Psoas muscle (tissue), 8 donors: Measurements from ENCODE around the gene NUDT4. TPM values are rescaled to one million over a fixed set of nuclear protein-coding genes. Genes with fewer than 3 reads are reported as not detected.
A peak's percentile ranks its signal among the peaks of the same experiment; 100 is the strongest.
"Not testable (repeated sequence)": the region's sequence is repeated elsewhere in the genome, so short reads cannot be mapped to it uniquely, and the experiment has no call there.

Experiments
- ATAC-seq, 4 donors: fragments of 200-7000 bp; cut with Tn5 transposase; one replicate each; pipeline ENCODE4 v1.9.1; 2020; ENCODE audit warnings: moderate library complexity in 3 of 4, mild to moderate bottlenecking in 2 of 4
- DNase-seq, 2 donors: peaks; one replicate each; pipeline ENCODE4 v3.0.0-alpha.2; 2020
- H3K27ac ChIP-seq: fragments of 200-600 bp; one replicate; pipeline ENCODE4 v1.8.0; 2022
- H3K27me3 ChIP-seq, 3 donors: fragments of 200-600 bp in 1 of 3; one replicate each; pipeline versions ENCODE4 v1.6.1 to v1.8.0; 2013 to 2022; ENCODE audit warnings: low read length in 2 of 3, mild to moderate bottlenecking in 2 of 3, moderate library complexity in 1 of 3; ENCODE audit not compliant: insufficient read depth in 3 of 3
- H3K36me3 ChIP-seq, 2 donors: fragments of 200-600 bp in 1 of 2; one replicate each; pipeline versions ENCODE4 v1.6.1 to v1.8.0; 2013 to 2022; ENCODE audit warnings: low read depth in 1 of 2, mild to moderate bottlenecking in 1 of 2, moderate library complexity in 1 of 2; ENCODE audit not compliant: insufficient read depth in 1 of 2
- H3K4me1 ChIP-seq: fragments of 200-600 bp; one replicate; pipeline ENCODE4 v1.8.0; 2022
- H3K4me3 ChIP-seq: fragments of 200-600 bp; one replicate; pipeline ENCODE4 v1.8.0; 2022; ENCODE audit warnings: mild to moderate bottlenecking
- H3K9me3 ChIP-seq: fragments of 200-600 bp; one replicate; pipeline ENCODE4 v1.8.0; 2022
- WGBS, 3 donors: extraction: QIAGEN DNeasy Blood & Tissue Kit; methylation state at CpG; one replicate each; pipeline versions ENCODE4 v1.1.6 to v1.1.7; 2013; 5-methylcytosine and 5-hydroxymethylcytosine counted together
- intact Hi-C, 2 donors: fragments of 100-400 bp; cut with DNase I; formaldehyde crosslinking; loops; one replicate each; pipeline versions ENCODE4 v1.11.0 to v1.14.2; 2022
- polyA plus RNA-seq, 3 donors: library from polyadenylated mRNA; stranded (reverse); fragments of 200-250 nt; gene quantifications; one replicate each; pipeline ENCODE4 v1.2.3, GENCODE V29; 2013
- total RNA-seq, 4 donors: library from RNA; stranded (reverse); fragmentation: NEBNext Ultra II Directional in 2 of 4; extraction: Animal tissue kit (Norgen Biotek cat#: 25700) in 2 of 4; gene quantifications; one replicate each; pipeline versions ENCODE4 v1.2.1 to v1.2.4, GENCODE V29; 2021 to 2023
- TF ChIP-seq, protein P1 (sequence below): fragments of 200-600 bp; IDR thresholded peaks from one replicate; pipeline ENCODE4 v1.8.0; 2022; ENCODE audit warnings: antibody characterized with exemption
- donor health status: healthy with polysubstance abuse.
- donor health status: DM: no; HTN: no; CAD: no; lungs with moderate emphysema.
- donor health status: Bipolar disorder and iron deficiency.
- donor health status: healthy.
- donor health status: DM: yes; HTN: yes; CAD: no.
- donor health status: DM: no; HTN: no; CAD: no.
- donor health status: DM: no; HTN: no; CAD: no.
- donor health status: DM: yes; HTN: yes; CAD: no.

Gene NUDT4
- total and polyA plus RNA-seq, 7 donors = 48.3 to 254 (median 187) TPM

DNA sequence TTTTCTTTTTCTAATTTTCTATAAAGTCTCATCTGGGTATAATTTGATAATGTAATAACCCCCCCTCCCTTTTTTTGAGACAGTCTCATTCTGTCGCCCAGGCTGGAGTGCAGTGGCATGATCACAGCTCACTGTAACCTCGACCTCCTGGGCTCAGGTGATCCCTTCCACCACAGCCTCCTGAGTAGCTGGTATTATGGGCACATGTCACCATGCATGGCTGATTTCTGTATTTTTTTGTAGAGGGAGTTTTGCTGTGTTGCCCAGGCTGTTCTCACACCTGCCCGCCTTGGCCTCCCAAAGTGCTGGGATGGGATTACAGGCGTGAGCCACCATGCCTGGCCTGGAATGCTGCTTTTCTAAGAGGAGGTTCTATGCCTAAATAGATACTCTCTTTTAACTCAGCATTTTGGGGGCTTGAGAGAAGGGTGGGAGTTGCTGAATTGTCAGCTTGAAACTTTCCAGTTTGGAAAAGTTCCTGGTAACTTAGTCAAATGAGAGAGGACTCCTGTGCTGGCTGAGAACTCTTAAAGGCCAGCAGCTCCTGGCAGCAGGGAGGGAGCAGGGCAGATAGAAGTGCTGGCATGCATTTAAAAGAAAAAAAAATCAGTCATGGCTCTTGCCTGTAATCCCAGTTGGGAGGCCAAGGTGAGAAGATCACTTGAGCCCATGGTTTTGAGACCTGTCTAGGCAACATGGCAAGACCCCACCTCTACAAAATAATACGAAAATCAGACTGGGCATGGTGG, 13.0 kb downstream of the NUDT4 start:
- H3K36me3 ChIP-seq = peaks cover 0 to 50% of the 10 kb centered on the region in 2 donors
- peaks cover 64% of the 10 kb centered on the region for H3K4me1 ChIP-seq
- H3K27me3 ChIP-seq = no peaks in the 10 kb centered on the region
- no peak for DNase-seq
- WGBS, 3 donors = 48 to 83% (median 50%) methylated on average over 5 of the region's 5 CpGs
- TF ChIP-seq, protein P1, sequence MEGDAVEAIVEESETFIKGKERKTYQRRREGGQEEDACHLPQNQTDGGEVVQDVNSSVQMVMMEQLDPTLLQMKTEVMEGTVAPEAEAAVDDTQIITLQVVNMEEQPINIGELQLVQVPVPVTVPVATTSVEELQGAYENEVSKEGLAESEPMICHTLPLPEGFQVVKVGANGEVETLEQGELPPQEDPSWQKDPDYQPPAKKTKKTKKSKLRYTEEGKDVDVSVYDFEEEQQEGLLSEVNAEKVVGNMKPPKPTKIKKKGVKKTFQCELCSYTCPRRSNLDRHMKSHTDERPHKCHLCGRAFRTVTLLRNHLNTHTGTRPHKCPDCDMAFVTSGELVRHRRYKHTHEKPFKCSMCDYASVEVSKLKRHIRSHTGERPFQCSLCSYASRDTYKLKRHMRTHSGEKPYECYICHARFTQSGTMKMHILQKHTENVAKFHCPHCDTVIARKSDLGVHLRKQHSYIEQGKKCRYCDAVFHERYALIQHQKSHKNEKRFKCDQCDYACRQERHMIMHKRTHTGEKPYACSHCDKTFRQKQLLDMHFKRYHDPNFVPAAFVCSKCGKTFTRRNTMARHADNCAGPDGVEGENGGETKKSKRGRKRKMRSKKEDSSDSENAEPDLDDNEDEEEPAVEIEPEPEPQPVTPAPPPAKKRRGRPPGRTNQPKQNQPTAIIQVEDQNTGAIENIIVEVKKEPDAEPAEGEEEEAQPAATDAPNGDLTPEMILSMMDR = no peak
- intact Hi-C loops = loop anchor here in 1 of 2 donors (10.0 kb wide), 1 partner anchor 366 kb away; no protein-coding TSS in a partner anchor
- peak in 1 of 4 donors; percentile 29 for ATAC-seq
- H3K4me3 ChIP-seq = no peak overlapping the region
- H3K9me3 ChIP-seq = no peaks in the 10 kb centered on the region
- H3K27ac ChIP-seq = peak overlapping the region; percentile 55

DNA sequence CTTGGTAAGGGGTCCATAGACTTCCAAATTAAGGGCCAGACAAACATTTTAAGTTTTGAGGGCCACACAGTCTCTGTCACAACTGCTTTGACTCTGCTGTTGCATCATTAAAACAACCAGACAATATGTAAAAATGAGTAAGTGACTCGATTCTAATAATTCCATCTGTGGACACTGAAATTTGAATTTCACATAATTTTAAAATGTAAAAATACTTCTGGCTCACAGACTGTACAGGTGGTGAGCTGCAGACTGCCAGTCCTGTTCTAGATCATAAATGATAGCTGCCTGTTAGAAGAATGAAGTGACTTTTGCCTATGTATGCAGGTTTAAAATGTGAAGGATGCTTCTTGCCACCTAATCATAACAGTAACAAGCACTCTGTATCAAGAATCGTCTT, 15.7 kb downstream of the NUDT4 start:
- peaks cover 50% of the 10 kb centered on the region for H3K4me1 ChIP-seq
- intact Hi-C loops = loop anchor here in 1 of 2 donors (10.0 kb wide), 1 partner anchor 369 kb away; no protein-coding TSS in a partner anchor
- 66 to 79% (median 68%) methylated on average over 2 of the region's 2 CpGs for WGBS, 3 donors
- TF ChIP-seq, protein P1 = no peak
- peaks cover 0 to 52% of the 10 kb centered on the region in 2 donors for H3K36me3 ChIP-seq
- no peak for DNase-seq
- no peak overlapping the region for H3K27ac ChIP-seq
- no peaks in the 10 kb centered on the region for H3K27me3 ChIP-seq
- no peaks in the 10 kb centered on the region for H3K9me3 ChIP-seq
- no peak overlapping the region for H3K4me3 ChIP-seq
- ATAC-seq = no peak

DNA sequence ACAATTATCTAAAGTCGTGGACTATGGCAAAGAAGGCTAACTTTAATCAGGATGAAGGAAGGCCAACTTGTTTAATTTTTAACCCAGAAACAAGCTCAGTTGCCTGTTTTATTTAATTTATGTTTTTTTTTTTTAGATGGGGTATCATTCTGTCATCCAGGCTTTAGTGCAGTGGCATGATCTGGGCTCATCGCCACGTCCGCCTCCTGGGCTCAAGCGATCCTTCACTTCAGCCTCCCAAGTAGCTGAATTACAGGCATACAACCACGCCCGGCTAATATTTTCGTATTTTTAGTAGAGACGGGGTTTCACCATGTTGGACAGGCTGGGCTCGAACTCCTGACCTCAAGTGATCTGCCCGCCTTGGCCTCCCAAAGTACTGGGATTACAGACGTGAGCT, 19.7 kb downstream of the NUDT4 start:
- ATAC-seq = no peak
- intact Hi-C loops = loop anchor here in 1 of 2 donors (2.0 to 10.0 kb wide), 2 partner anchors 373 to 411 kb away; no protein-coding TSS in a partner anchor

DNA sequence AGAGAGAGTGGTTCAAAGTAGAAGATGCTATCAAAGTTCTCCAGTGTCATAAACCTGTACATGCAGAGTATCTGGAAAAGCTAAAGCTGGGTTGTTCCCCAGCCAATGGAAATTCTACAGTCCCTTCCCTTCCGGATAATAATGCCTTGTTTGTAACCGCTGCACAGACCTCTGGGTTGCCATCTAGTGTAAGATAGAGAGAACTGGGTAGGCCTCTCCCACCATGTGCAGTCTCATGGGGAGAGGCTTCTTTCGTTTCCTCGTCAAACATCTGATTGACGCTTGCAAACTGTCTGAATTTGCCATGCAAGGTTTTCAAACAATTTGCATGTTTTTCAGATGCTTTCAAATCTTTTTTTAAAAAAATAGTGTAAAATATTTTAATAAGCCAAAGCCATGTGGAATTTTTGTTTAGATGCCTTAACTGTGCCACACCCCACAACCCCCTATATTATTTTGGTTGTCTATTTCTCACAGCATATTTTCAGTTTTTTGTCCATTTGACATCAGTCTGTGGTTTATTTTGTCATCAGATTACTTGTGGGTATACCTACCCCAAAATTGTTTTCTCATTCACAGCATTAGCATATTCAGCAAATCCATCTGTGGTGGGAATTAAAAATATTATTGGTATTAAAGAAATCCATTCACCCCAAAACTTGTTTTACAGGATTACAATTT, 21.6 kb downstream of the NUDT4 start:
- intact Hi-C loops = loop anchor here in 1 of 2 donors (10.0 kb wide), 1 partner anchor 375 kb away; no protein-coding TSS in a partner anchor
- peaks cover 0 to 66% of the 10 kb centered on the region in 2 donors for H3K36me3 ChIP-seq
- not testable (repeated sequence) for H3K4me3 ChIP-seq, H3K27ac ChIP-seq, H3K9me3 ChIP-seq, H3K27me3 ChIP-seq, DNase-seq
- peaks cover 32% of the 10 kb centered on the region for H3K4me1 ChIP-seq
- peak; percentile 70 to 88 (median 85) for ATAC-seq
- no CpG with 5 or more reads among the region's 5 CpGs for WGBS, 3 donors

More for the DNA sequence above, 19.7 kb downstream of the NUDT4 start:
- Histone ChIP-seq H3K4me3 (no peak overlapping the region), H3K4me1 (peaks cover 25% of the 10 kb centered on the region), H3K36me3 (peaks cover 0 to 68% of the 10 kb centered on the region in 2 donors), H3K27me3 (no peaks in the 10 kb centered on the region), H3K27ac (peak overlapping the region; percentile 53), H3K9me3 (no peaks in the 10 kb centered on the region)
- WGBS, 3 donors = 40 to 75% (median 42%) methylated on average over 12 of the region's 12 CpGs
- DNase-seq = no peak
- TF ChIP-seq, protein P1 = no peak
